ENCODE measurements around the gene FN3K.

FN3K gene

GRCh38 chr17:82703036-82703745, 32.2 kb upstream of the FN3K start:
- in situ Hi-C loops (cut with HindIII; ENCODE audit: low sequenced_read_pairs): no loop called here

GRCh38 chr17:82703935-82704865, 31.2 kb upstream of the FN3K start:
- in situ Hi-C loops (cut with HindIII; ENCODE audit: low sequenced_read_pairs): no loop called here

GRCh38 chr17:82704886-82705285, 30.5 kb upstream of the FN3K start:
- in situ Hi-C loops (cut with HindIII; ENCODE audit: low sequenced_read_pairs): no loop called here

- in situ Hi-C loops (cut with HindIII; ENCODE audit: low sequenced_read_pairs): no loop called here
Measured at GRCh38 chr17:82705756-82706155, 29.7 kb upstream of the FN3K start.

- in situ Hi-C loops (cut with HindIII; ENCODE audit: low sequenced_read_pairs): no loop called here
Measured at GRCh38 chr17:82709024-82709675, 26.3 kb upstream of the FN3K start.

- in situ Hi-C loops (cut with HindIII; ENCODE audit: low sequenced_read_pairs): no loop called here
Measured at GRCh38 chr17:82709676-82710498, 25.5 kb upstream of the FN3K start.

GRCh38 chr17:82710499-82711232, 24.7 kb upstream of the FN3K start:
- in situ Hi-C loops (cut with HindIII; ENCODE audit: low sequenced_read_pairs): no loop called here

- in situ Hi-C loops (cut with HindIII; ENCODE audit: low sequenced_read_pairs): no loop called here
Measured at GRCh38 chr17:82713071-82713723, 22.2 kb upstream of the FN3K start.

GRCh38 chr17:82716203-82717010, 19.0 kb upstream of the FN3K start, which contains the start of gene FN3KRP:
Gene FN3KRP (plus strand): TSS chr17:82716706. CDS start chr17:82716756, 50 bp downstream.
- in situ Hi-C loops (cut with HindIII; ENCODE audit: low sequenced_read_pairs): no loop called here

- in situ Hi-C loops (cut with HindIII; ENCODE audit: low sequenced_read_pairs): no loop called here
Measured at GRCh38 chr17:82718986-82719685, 16.3 kb upstream of the FN3K start.

- in situ Hi-C loops (cut with HindIII; ENCODE audit: low sequenced_read_pairs): no loop called here
Measured at GRCh38 chr17:82720204-82720603, 15.2 kb upstream of the FN3K start.

- in situ Hi-C loops (cut with HindIII; ENCODE audit: low sequenced_read_pairs): no loop called here
Measured at GRCh38 chr17:82722341-82723013, 12.9 kb upstream of the FN3K start.

- in situ Hi-C loops (cut with HindIII; ENCODE audit: low sequenced_read_pairs): no loop called here
Measured at GRCh38 chr17:82723169-82723807, 12.1 kb upstream of the FN3K start.

GRCh38 chr17:82726427-82726826, 9.0 kb upstream of the FN3K start:
- in situ Hi-C loops (cut with HindIII; ENCODE audit: low sequenced_read_pairs): no loop called here

- in situ Hi-C loops (cut with HindIII; ENCODE audit: low sequenced_read_pairs): no loop called here
Measured at GRCh38 chr17:82729479-82730260, 5.7 kb upstream of the FN3K start.

- in situ Hi-C loops (cut with HindIII; ENCODE audit: low sequenced_read_pairs): no loop called here
Measured at GRCh38 chr17:82732118-82732743, 3.2 kb upstream of the FN3K start.
